ENCODE data around the gene ATXN7L2.

DNA sequence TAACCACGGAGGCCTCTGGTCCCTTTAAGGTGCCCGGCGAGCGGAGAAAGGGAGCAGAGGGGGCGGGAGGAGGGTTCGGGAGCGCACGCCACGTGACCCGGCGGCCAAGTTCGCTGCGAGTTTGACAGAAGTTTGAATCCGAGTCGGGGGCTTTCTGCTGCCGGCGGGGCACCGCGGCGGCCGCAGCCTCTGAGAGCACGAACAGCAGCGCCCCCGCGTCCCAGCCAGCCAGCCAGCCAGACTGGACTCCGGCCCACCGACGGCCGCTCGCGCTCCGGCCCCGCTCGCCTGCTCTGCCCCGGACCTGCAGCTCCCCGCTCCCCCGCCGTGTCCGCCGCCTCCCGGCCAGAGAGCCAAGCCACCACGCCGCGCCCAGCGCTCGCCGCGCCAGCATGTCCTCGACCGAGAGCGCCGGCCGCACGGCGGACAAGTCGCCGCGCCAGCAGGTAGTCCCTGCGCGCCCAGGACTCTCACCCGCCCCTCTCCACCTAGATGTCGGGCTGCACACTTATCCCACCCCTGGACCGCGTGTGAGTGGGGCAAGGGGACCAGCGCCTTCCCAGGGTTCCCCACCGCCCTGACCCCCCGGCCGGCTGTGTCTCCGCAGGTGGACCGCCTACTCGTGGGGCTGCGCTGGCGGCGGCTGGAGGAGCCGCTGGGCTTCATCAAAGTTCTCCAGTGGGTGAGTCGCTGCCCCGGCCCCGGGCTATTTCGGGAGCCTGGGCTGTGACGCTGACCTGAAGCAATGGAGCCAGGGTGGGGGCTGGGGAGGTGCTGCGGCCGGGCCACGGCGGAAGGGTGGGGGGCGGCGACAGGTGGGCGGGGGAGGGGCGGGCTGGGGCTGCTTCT is 17.0 kb upstream of the ATXN7L2 start, which contains the start of gene SYPL2:
- TF ChIP-seq, protein P1, sequence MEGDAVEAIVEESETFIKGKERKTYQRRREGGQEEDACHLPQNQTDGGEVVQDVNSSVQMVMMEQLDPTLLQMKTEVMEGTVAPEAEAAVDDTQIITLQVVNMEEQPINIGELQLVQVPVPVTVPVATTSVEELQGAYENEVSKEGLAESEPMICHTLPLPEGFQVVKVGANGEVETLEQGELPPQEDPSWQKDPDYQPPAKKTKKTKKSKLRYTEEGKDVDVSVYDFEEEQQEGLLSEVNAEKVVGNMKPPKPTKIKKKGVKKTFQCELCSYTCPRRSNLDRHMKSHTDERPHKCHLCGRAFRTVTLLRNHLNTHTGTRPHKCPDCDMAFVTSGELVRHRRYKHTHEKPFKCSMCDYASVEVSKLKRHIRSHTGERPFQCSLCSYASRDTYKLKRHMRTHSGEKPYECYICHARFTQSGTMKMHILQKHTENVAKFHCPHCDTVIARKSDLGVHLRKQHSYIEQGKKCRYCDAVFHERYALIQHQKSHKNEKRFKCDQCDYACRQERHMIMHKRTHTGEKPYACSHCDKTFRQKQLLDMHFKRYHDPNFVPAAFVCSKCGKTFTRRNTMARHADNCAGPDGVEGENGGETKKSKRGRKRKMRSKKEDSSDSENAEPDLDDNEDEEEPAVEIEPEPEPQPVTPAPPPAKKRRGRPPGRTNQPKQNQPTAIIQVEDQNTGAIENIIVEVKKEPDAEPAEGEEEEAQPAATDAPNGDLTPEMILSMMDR (IDR thresholded peaks at IDR 0.05) = peak; percentile 24; the same call in 1 of the 2 replicates
- no peak for TF ChIP-seq ZFX (IDR thresholded peaks at IDR 0.05; ENCODE audit: borderline replicate concordance)

Data from 22Rv1 (cell line).